ENCODE results near the gene MS4A10. TPM values are rescaled to one million over a fixed set of nuclear protein-coding genes. Genes with fewer than 3 reads are reported as not detected.

The MS4A10 gene
- total RNA-seq, 6 experiments from 2014 or later, result not detected

GRCh38 chr11:60771879-60772525, 13.1 kb upstream of the MS4A10 start:
- H3K4me1 Mint-ChIP-seq (ENCODE audit: low read depth), result peaks cover 23% of the 10 kb centered on the region
- H3K4me3 Mint-ChIP-seq, result no peak overlapping the region
- DNase-seq, result no peak
- no peak overlapping the region for H3K27ac Mint-ChIP-seq
- TF ChIP-seq CTCF (IDR thresholded peaks at IDR 0.05), result no peak
- H3K9me3 Mint-ChIP-seq, result no peaks in the 10 kb centered on the region
- H3K36me3 Mint-ChIP-seq (ENCODE audit: low read depth), result no peaks in the 10 kb centered on the region
- peaks cover 20% of the 10 kb centered on the region for H3K27me3 Mint-ChIP-seq (ENCODE audit: insufficient read depth)

GRCh38 chr11:60772666-60773065, 12.5 kb upstream of the MS4A10 start:
- no peak for DNase-seq
- TF ChIP-seq CTCF (IDR thresholded peaks at IDR 0.05), result no peak
- no peaks in the 10 kb centered on the region for H3K36me3 Mint-ChIP-seq (ENCODE audit: low read depth)
- H3K27me3 Mint-ChIP-seq (ENCODE audit: insufficient read depth), result peaks cover 19% of the 10 kb centered on the region
- H3K27ac Mint-ChIP-seq, result no peak overlapping the region
- no peak overlapping the region for H3K4me3 Mint-ChIP-seq
- H3K9me3 Mint-ChIP-seq, result no peaks in the 10 kb centered on the region
- H3K4me1 Mint-ChIP-seq (ENCODE audit: low read depth), result peaks cover 30% of the 10 kb centered on the region

- Mint-ChIP-seq H3K9me3 (no peaks in the 10 kb centered on the region), H3K27ac (no peak overlapping the region; the same call in 1 of the 2 replicates), H3K27me3 (ENCODE audit: insufficient read depth) (peaks cover 15% of the 10 kb centered on the region), H3K36me3 (ENCODE audit: low read depth) (no peaks in the 10 kb centered on the region), H3K4me1 (ENCODE audit: low read depth) (peaks cover 34% of the 10 kb centered on the region), H3K4me3 (no peak overlapping the region)
- DNase-seq, result no peak
- no peak for TF ChIP-seq CTCF (IDR thresholded peaks at IDR 0.05)
Observed at GRCh38 chr11:60774726-60775125, 10.4 kb upstream of the MS4A10 start.

- peak; percentile 86 for DNase-seq
- Mint-ChIP-seq H3K27me3 (ENCODE audit: insufficient read depth) (peaks cover 12% of the 10 kb centered on the region), H3K27ac (peak overlapping the region; percentile 17; the same call in 1 of the 2 replicates), H3K9me3 (no peaks in the 10 kb centered on the region), H3K36me3 (ENCODE audit: low read depth) (no peaks in the 10 kb centered on the region), H3K4me1 (ENCODE audit: low read depth) (peaks cover 34% of the 10 kb centered on the region), H3K4me3 (no peak overlapping the region)
- peak; percentile 96 for TF ChIP-seq CTCF (IDR thresholded peaks at IDR 0.05)
Observed at GRCh38 chr11:60775420-60775961, 9.6 kb upstream of the MS4A10 start.

- H3K27me3 Mint-ChIP-seq (ENCODE audit: insufficient read depth), result peaks cover 12% of the 10 kb centered on the region
- no peak for DNase-seq
- no peak overlapping the region for H3K4me3 Mint-ChIP-seq
- peaks cover 34% of the 10 kb centered on the region for H3K4me1 Mint-ChIP-seq (ENCODE audit: low read depth)
- no peak for TF ChIP-seq CTCF (IDR thresholded peaks at IDR 0.05)
- no peaks in the 10 kb centered on the region for H3K9me3 Mint-ChIP-seq
- no peaks in the 10 kb centered on the region for H3K36me3 Mint-ChIP-seq (ENCODE audit: low read depth)
- no peak overlapping the region for H3K27ac Mint-ChIP-seq
Observed at GRCh38 chr11:60776167-60776566, 9.0 kb upstream of the MS4A10 start.

Measured in HFFc6 (cell line).